ENCODE measurements around the gene GALNS. TPM values are rescaled to one million over a fixed set of nuclear protein-coding genes. Genes with fewer than 3 reads are reported as not detected.

The GALNS gene
- total and polyA plus RNA-seq, 2 donors (not counting 1 experiment from before 2014, with no cell fraction given) = 10.6 to 29.6 TPM

GRCh38 chr16:88816736-88817535, 39.8 kb downstream of the GALNS start:
- DNase-seq (ENCODE audit: low read depth in 2 of 2) = no peak
- no peak overlapping the region for H3K27ac ChIP-seq (ENCODE audit: insufficient read depth, low read length)
- no peak overlapping the region for H3K4me3 ChIP-seq (replicated peaks in 1 of 4; ENCODE audit: control extremely low read depth in 1 of 4, insufficient read depth in 1 of 4, low read depth in 3 of 4, low read length in 4 of 4)
- TF ChIP-seq CTCF (conservative IDR thresholded peaks at IDR 0.05 in 1 of 2, IDR thresholded peaks at IDR 0.05 in 1 of 2; ENCODE audit: low read depth in 1 of 2, low read length in 2 of 2) = no peak
- no peak for TF ChIP-seq EZH2 (IDR thresholded peaks at IDR 0.05; ENCODE audit: low read length, missing control alignments)
- no peaks in the 10 kb centered on the region for H4K20me1 ChIP-seq (ENCODE audit: control insufficient read depth, extremely low read depth, insufficient read depth, low read length)
- no peak overlapping the region for H2AFZ ChIP-seq (ENCODE audit: low read length)
- H3K9ac ChIP-seq (ENCODE audit: insufficient read depth, low read length) = no peak overlapping the region
- no peaks in the 10 kb centered on the region for H3K27me3 ChIP-seq (ENCODE audit: control insufficient read depth, insufficient read depth, low read length)
- peaks cover 9% of the 10 kb centered on the region for H3K4me1 ChIP-seq (ENCODE audit: control insufficient read depth, extremely low read depth, insufficient read depth, low read length)
- no peaks in the 10 kb centered on the region for H3K79me2 ChIP-seq (ENCODE audit: control insufficient read depth, insufficient read depth, low read length)
- no peak overlapping the region for H3K4me2 ChIP-seq (ENCODE audit: extremely low read depth, insufficient read depth, low read length)
- peaks cover 5% of the 10 kb centered on the region for H3K36me3 ChIP-seq (ENCODE audit: control insufficient read depth, insufficient read depth, low read length)
- no peaks in the 10 kb centered on the region for H3K9me3 ChIP-seq (ENCODE audit: control insufficient read depth, insufficient read depth, low read depth, low read length)

- Histone ChIP-seq H3K79me2 (ENCODE audit: control insufficient read depth, insufficient read depth, low read length) (no peaks in the 10 kb centered on the region), H3K4me3 (replicated peaks in 1 of 4; ENCODE audit: control extremely low read depth in 1 of 4, insufficient read depth in 1 of 4, low read depth in 3 of 4, low read length in 4 of 4) (no peak overlapping the region), H3K9me3 (ENCODE audit: control insufficient read depth, insufficient read depth, low read depth, low read length) (no peaks in the 10 kb centered on the region), H2AFZ (ENCODE audit: low read length) (no peak overlapping the region), H4K20me1 (ENCODE audit: control insufficient read depth, extremely low read depth, insufficient read depth, low read length) (no peaks in the 10 kb centered on the region), H3K4me2 (ENCODE audit: extremely low read depth, insufficient read depth, low read length) (no peak overlapping the region), H3K27ac (ENCODE audit: insufficient read depth, low read length) (no peak overlapping the region), H3K27me3 (ENCODE audit: control insufficient read depth, insufficient read depth, low read length) (no peaks in the 10 kb centered on the region), H3K36me3 (ENCODE audit: control insufficient read depth, insufficient read depth, low read length) (peaks cover 3% of the 10 kb centered on the region), H3K4me1 (ENCODE audit: control insufficient read depth, extremely low read depth, insufficient read depth, low read length) (peaks cover 9% of the 10 kb centered on the region), H3K9ac (ENCODE audit: insufficient read depth, low read length) (no peak overlapping the region)
- TF ChIP-seq EZH2 (IDR thresholded peaks at IDR 0.05; ENCODE audit: low read length, missing control alignments) (no peak), CTCF (conservative IDR thresholded peaks at IDR 0.05 in 1 of 2, IDR thresholded peaks at IDR 0.05 in 1 of 2; ENCODE audit: low read depth in 1 of 2, low read length in 2 of 2) (peak; percentile 35 to 57)
- no peak for DNase-seq (ENCODE audit: low read depth in 2 of 2)
These were observed 40.7 kb downstream of the GALNS start for GRCh38 chr16:88815901-88816589.

GRCh38 chr16:88815227-88815626, 41.5 kb downstream of the GALNS start:
- no peak for TF ChIP-seq CTCF (conservative IDR thresholded peaks at IDR 0.05 in 1 of 2, IDR thresholded peaks at IDR 0.05 in 1 of 2; ENCODE audit: low read depth in 1 of 2, low read length in 2 of 2)
- no peak for TF ChIP-seq EZH2 (IDR thresholded peaks at IDR 0.05; ENCODE audit: low read length, missing control alignments)
- no peak overlapping the region for H2AFZ ChIP-seq (ENCODE audit: low read length)
- peaks cover 15% of the 10 kb centered on the region for H3K4me1 ChIP-seq (ENCODE audit: control insufficient read depth, extremely low read depth, insufficient read depth, low read length)
- DNase-seq (ENCODE audit: low read depth in 2 of 2) = no peak
- peaks cover 5% of the 10 kb centered on the region for H3K79me2 ChIP-seq (ENCODE audit: control insufficient read depth, insufficient read depth, low read length)
- no peak overlapping the region for H3K9ac ChIP-seq (ENCODE audit: insufficient read depth, low read length)
- H3K4me3 ChIP-seq (replicated peaks in 1 of 4; ENCODE audit: control extremely low read depth in 1 of 4, insufficient read depth in 1 of 4, low read depth in 3 of 4, low read length in 4 of 4) = no peak overlapping the region
- H3K27ac ChIP-seq (ENCODE audit: insufficient read depth, low read length) = no peak overlapping the region
- H3K4me2 ChIP-seq (ENCODE audit: extremely low read depth, insufficient read depth, low read length) = no peak overlapping the region
- no peaks in the 10 kb centered on the region for H3K27me3 ChIP-seq (ENCODE audit: control insufficient read depth, insufficient read depth, low read length)
- H3K36me3 ChIP-seq (ENCODE audit: control insufficient read depth, insufficient read depth, low read length) = no peaks in the 10 kb centered on the region
- H3K9me3 ChIP-seq (ENCODE audit: control insufficient read depth, insufficient read depth, low read depth, low read length) = no peaks in the 10 kb centered on the region
- H4K20me1 ChIP-seq (ENCODE audit: control insufficient read depth, extremely low read depth, insufficient read depth, low read length) = no peaks in the 10 kb centered on the region
